Measurements from ENCODE around the gene CYTH1.

Gene CYTH1, protein sequence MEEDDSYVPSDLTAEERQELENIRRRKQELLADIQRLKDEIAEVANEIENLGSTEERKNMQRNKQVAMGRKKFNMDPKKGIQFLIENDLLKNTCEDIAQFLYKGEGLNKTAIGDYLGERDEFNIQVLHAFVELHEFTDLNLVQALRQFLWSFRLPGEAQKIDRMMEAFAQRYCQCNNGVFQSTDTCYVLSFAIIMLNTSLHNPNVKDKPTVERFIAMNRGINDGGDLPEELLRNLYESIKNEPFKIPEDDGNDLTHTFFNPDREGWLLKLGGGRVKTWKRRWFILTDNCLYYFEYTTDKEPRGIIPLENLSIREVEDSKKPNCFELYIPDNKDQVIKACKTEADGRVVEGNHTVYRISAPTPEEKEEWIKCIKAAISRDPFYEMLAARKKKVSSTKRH

DNA sequence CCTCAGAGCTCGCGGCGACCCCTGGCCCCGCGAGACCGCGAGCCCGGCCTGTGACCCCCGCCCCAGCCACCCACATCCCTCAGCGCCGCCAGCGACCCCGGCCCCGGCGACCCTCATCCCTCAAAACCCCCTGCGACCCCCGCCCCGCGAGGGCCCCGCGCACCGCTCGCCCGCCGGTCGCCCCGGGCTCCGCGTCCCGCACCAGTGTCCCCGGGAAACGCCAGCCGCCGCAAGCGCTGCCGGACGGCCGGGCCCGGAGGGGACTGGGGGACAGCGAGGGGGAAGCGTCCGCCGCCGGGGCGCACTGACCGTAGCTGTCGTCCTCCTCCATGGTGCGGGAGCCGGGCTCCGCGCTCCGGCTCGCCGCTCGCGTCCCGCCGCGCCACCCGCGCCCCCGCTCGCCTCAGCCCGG lies at the start of gene CYTH1:
CYTH1 (minus strand) TSS at position 381 of the 412 bp plus-strand sequence; CDS start at position 331, 50 bp downstream.
- no peak for DNase-seq

DNA sequence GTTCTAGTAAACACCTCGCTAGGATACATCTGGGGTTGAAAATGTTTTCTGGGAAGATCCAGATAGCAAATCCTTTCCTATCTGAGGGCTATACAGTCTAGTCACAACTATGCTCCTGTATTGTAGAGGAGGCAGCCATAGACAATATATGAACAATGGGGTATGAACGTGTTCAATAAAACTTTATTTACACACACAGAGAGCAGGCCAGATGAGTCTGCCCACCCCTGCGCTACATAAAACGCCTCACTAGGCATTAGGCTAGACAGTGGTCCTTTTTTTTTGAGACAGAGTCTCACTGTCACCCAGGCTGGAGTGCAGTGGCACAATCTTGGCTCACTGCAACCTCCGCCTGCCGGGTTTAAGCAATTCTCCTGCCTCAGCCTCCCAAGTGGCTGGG lies 47.4 kb upstream of the CYTH1 start:
- DNase-seq: no peak

- no peak for DNase-seq
Observed at GRCh38 chr17:78828470-78829185, 46.6 kb upstream of the CYTH1 start.

DNA sequence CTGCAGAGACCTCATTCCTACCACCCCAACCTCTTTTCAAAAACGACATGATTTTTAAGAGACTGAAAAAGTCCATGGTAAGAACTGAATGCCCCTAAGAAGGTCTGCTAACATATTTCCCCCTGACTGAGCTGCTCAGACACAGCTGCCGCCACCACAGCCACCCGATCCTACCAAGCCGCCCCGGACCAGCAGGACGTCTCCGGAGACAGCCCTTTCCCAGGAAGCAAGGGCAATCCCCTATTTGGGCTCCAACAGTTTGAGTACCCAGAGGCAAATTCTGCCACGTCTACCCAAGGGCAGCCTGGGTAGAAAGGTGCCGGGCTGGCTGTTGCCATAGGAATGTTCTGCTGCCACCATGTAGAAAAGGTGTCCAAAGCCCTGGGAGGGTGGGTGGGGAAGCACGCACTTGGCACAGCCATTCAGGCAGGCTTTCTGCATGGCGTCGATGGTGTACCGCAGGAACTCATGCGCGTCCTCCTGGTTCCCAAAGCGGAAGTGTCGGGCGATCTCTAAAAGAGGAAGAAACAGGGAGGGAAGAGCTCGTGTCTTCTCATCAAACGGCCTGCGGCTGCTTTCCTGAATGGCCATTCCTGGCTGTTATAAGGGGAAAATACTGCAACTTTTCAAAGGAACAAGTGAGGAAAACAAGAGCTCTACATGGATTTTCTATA lies 44.9 kb upstream of the CYTH1 start:
- no peak for DNase-seq

DNA sequence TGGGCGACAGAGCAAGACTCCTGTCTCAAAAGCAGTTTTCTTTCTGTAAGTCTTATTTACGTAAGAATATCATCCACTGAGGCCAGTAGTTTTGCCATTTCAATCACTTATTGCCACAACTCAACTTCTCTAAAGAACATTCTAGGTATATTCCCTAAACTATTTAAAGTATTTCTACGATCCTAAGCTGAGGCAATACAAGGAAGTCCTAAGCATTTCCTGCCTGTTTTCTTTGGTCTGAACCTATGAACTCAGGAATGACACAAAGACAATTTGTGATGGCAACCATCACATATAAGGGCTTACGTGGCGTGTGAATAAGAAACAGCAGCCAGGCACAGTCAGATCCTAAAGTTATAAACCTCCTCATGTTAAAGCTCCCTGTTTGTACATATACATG lies 44.3 kb upstream of the CYTH1 start:
- DNase-seq: no peak

- no peak for DNase-seq
Observed at GRCh38 chr17:78825696-78826095, 43.6 kb upstream of the CYTH1 start.

- DNase-seq: no peak
Observed at GRCh38 chr17:78824240-78824639, 42.2 kb upstream of the CYTH1 start.

DNA sequence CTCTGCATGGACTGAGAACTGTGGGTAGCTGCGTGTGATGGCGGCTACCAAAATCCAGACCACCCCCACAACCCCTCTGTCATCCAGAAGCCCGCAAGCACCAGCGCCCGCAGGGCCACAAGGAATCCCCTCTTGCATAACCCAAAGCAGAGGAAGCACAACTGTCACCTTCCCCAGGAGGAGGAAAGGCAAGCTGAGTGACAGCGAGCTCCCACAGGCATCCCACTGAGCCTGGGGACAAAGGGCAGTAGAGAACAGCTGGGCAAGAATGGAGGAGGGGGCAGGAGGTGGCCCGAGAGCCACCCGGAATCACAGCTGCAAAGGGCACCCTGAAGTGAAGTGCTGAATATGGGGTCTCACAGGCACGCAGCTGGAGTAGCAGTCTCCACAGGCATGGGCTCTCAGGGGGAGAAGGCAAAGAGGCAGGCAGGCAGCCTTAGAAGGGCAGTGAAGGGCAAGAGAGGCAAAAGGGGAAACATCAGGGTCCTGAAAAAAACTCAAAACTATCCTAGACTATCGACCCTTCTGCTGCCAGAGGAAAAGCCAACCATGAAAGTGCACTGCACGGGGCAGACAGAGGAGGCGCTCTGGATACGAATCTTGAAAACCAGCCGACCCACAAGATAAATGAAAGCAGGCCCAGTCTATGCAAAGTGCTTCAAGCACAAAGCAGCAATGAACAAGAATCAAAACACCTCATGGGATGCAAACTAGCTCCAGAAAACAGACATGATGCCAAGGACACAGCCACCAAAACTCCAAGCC lies 41.4 kb upstream of the CYTH1 start:
- no peak for DNase-seq

DNA sequence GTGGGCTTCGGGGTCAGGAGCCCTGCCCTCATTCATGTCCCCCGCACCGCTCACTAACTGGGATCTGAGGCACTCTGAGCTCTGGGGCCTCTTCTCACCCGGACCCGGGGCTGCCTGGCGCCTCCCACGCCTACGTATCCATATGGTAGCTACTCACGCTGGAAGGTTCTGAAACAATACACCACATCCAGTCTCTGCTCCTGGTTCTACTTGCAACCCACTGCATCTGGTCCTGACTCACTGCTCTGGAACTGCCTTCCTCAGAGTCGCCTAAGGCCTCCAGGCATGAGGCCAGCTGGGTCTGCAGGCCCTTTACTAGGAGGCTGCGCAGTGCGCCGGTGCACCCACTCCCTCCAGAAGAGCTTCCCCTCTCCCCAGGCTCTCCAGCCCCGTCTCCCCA lies 40.5 kb upstream of the CYTH1 start:
- DNase-seq: no peak

DNA sequence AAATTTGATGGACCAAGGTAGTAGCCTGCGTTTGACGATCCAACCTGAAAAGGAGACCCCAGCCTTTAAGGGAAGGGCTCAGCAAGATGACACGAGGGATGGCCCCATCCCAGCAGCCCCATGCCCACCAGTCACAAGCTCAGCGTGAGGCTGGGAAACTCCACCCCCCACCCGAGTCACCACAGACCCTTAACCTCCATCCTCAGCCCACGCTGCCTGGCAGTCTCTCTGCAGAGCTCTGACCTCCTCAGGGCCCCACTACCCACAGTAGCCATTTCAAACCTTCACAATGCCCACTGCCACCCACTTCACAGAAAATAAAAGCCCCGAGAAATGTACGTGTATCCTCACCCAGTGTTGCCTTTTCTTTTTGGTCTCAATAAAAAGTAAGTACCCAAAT lies 39.9 kb upstream of the CYTH1 start:
- no peak for DNase-seq

- DNase-seq: no peak
Observed at GRCh38 chr17:78820841-78821240, 38.8 kb upstream of the CYTH1 start.

GRCh38 chr17:78819806-78820792 lies 38.0 kb upstream of the CYTH1 start:
- DNase-seq: no peak

DNA sequence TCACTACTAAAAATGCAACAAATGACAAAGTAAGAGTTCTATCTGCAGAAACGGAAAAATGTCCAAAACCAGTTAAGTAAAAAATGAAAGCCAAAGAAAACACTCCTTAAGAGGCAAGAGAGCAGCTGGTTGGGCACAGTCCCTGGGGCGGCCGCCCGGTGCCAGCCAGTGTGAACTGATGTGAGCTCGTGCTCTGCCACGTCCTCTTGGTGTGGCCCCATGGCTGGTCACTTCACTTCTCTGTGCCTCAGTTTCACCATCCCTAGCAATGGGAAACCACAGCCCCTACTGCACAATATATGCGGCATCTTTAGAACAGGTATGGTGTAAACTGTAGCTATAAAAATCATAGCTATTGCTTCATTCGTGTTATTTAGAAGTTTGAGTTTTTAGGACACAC lies 37.3 kb upstream of the CYTH1 start:
- DNase-seq: peak in 1 of 6 experiments; percentile 51

- peak; percentile 51 to 88 (median 78) for DNase-seq
Observed at GRCh38 chr17:78818932-78819331, 36.9 kb upstream of the CYTH1 start.

DNA sequence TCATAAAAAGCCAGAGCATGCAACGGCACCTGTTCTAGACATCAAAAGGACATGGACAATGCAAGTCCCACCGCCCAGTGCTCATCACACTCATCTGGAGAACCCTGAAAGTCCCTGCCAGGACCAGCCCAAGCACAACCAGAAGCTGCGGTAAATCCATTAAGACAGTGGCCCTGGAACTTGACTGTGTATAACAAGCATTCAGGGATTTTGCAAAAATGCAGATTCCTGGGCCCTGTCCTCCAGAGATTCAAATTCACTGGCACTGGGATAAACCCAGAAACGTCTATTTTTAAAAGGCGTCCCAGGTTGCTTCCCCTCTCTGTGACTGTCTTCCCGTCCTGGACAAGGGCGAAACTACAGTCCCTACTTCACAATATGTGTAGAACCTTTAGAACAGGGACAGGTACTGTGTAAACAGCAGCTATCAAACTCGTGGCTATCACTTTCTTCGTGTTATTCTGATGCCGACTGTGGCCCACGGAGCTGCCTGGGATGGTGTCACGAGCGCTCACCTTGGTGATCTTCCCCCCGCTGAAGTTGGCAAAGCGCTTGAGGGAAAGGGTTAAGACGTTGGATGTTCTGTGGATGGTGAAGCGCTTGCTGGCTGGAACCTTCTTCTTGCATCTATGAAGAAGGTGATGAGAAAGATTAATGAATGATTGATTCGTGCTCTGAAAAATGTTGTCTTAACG lies 36.2 kb upstream of the CYTH1 start:
- no peak for DNase-seq

- peak; percentile 38 to 84 (median 63) for DNase-seq
Observed at GRCh38 chr17:78817123-78817522, 35.0 kb upstream of the CYTH1 start.

GRCh38 chr17:78815696-78816095 lies 33.6 kb upstream of the CYTH1 start:
- no peak for DNase-seq

GRCh38 chr17:78812855-78813254 lies 30.8 kb upstream of the CYTH1 start:
- no peak for DNase-seq

- no peak for DNase-seq
Observed at GRCh38 chr17:78808163-78808562, 26.1 kb upstream of the CYTH1 start.

- DNase-seq: peak; percentile 32 to 69 (median 56)
Observed at GRCh38 chr17:78806451-78806850, 24.4 kb upstream of the CYTH1 start.

- DNase-seq: peak in 4 of 6 experiments; percentile 10 to 41 (median 28)
Observed at GRCh38 chr17:78805301-78805700, 23.2 kb upstream of the CYTH1 start.
